NCI-H2029 (cell line): Measurements from ENCODE around the gene SLC17A9.

Source experiments
- DNase-seq: peaks from one replicate; lab custom pipeline; 2025; lab: John Stamatoyannopoulos, UW

The SLC17A9 gene

GRCh38 chr20:63003546-63003945 is 51.0 kb downstream of the SLC17A9 start:
- no peak for DNase-seq

DNA sequence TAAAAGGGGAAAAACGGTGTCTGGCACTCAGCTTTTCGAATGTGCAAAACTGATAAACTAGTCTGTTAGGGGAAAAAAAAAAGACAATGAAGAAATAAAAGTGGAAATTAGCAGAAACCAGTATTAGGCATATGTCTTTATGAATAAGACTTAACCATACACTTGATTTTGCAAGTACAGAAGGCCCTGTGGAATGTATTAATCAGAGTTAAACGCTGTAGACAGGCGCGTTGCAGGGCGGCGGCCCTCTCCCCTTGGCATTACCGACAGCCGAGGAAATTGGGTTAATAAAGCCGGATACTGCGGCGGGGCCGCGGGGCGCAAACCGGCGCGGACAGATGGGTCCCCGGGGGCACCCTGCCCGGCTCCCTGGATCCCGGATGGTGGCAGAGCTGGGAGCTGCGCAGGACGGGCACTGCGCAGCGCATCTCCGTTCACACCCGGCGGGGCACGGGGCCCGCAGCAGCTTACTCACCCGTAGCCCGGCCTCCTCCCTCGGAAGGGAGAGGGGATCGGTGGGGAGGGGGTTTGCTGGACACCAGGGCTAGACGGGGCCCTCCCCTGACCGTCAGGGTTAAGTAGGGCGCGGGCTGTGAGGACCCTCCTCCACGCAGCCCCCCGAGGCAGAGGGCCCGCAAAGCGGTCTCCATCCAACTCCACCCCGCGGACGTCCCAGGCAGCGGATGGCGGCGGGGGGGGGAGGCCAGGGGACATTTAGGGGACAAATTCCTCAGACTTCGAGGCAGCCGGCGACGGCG is 52.3 kb downstream of the SLC17A9 start:
- DNase-seq, result no peak

DNA sequence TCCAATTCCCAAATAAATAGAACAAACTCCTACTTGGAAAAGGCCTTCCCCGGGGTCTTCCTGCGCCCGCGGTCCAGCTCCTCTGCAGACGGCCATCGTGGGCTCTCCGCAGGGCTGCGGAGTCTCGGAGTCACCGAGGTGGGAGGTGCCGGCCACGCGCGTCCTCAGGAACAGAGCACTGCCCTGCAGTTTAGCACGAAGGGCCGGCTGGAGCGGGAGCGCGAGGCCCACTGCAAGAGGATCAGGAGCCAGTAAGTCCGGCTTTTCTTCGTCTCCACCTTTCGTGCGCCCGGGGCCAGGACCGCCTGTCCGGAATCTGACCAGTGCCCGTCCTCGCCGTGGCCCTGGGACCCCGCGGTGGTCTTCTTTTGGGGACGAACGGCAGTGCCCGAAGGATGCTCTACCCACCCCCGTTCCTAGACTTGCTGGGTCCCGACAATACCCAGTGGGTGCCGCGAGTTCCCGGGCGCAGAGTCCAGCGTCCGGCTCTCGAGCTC is 52.9 kb downstream of the SLC17A9 start:
- DNase-seq, result no peak

DNA sequence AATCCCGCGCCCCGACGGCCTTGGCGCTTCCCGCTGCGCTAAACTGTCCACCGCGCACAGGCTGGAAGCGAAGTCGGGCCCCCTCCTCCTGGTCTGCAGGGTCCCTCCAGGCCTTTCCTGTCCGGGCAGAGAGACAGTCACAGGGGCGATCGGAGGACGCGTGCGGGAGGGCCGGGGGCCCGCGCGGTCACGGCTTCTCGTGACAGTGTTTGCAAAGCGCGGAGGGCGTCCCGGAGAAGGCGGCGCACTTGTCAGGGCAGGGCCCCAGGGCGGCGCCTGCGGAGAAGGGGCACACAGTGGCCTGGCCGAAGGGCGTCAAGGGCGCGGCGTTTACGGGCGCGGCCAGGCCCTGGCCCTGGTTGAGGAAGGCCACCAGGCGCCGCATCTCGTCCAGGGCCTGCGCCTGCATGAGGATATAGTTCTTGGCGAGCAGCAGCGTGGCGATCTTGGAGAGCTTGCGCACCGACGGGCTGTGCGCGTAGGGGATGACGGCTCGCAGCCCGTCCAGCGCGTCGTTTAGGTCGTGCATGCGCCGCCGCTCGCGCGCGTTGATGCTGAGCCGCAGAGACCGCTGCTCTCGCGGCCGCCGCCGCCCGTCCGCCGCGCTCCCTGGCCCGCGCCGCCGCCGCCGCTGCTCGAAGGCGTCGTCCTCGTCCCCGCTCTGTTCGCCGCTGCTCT is 53.5 kb downstream of the SLC17A9 start:
- no peak for DNase-seq

DNA sequence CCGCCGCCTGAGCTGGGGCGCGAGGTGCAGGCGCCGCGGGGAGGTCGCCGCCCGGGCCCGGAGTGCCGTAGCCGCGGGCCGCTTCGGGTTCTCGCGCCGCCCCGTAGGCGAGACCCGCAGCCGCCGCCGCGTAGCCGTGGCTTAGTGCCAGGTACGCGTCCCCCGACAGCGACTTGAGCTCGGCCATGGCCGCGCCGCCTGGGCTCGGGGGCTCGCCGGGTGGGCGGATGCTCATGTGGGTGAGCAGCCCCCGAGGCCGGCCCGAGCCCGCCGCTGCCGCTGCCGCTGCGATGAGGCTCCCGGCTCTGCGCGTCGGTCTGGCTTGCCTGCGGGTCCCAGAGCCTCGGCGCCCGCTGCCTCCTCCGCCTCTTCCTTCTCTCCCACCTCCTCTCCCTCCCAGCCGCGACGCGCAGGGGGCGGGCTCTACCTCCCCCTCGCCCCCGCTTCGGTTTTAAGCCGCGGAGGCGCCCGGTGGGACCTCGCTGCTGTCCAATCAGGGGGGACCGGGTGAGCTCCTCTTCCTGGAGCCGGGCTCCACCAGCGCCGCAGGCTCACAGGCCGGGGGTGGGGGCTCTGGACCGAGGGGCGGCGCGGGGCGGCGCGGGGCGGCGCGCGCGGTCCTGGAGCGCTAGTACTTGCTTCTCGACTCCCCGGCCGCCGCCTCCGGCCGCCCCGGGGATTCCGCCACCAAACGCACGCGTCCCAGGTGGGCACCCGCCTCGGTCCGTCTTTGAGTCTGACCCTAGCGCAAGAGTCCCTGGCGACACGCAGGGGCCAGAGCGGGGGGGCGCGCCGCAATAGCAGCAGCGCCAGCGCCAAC is 54.2 kb downstream of the SLC17A9 start, which contains the start of gene BHLHE23:
TSS of gene BHLHE23 (minus strand) at position 425 of the 820 bp plus-strand sequence. CDS start at position 235, 190 bp downstream.
- DNase-seq, result no peak

DNA sequence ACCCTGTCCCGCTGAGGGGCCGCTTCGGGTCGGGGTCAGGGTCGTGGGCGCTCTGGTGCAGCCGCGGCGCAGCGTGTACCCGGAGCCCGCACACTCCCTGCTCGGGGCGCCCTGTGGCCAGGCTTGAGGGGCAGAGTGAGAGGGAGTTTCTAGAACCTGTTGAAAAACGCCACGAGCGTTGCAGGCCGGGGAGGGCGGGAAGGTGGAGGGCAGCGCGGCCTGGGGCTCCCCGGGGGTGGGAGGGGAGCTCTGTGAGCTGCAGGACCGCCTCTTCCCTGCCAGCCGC is 54.8 kb downstream of the SLC17A9 start:
- no peak for DNase-seq

DNA sequence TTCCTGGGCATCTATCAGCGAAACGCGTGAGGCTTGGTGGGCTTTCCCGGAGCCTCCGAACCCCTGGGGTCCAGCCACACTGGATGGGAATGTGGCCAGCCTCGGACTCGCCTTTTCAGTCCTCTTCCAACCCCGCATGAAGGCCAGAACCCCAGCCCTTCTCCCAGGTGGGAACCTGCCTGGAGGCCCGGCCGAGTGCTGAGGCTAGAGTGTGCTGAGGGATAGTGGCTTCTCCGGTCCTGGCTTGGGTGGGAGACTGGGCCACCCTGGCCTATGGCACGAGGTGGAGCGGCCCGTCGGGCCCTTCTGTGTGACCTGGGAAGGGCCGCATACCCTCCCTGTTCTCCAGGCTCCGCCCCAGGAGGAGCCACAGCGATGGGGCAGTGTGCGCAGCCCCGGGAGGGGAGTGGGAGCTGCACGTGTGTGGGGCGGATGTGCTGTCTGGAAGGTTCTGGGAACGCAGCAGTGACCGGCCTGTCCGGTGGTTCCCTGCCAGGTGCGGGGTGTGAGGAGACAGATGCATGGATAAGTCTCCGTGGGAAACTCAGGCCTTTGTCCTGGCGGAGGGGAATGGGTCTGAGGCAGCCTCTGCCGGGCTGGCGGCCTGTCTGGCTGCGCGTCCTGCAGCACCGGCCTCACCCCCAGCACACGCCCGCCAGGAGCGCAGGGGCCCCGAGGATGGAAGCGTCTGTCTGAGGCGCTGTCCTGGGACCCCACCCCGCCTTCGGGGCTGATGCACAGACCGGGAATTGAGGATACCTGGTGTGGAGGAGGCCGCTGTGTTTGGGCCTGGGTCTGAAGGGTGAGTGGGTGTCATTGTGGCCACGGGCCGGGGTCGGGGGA is 55.4 kb downstream of the SLC17A9 start:
- no peak for DNase-seq

DNA sequence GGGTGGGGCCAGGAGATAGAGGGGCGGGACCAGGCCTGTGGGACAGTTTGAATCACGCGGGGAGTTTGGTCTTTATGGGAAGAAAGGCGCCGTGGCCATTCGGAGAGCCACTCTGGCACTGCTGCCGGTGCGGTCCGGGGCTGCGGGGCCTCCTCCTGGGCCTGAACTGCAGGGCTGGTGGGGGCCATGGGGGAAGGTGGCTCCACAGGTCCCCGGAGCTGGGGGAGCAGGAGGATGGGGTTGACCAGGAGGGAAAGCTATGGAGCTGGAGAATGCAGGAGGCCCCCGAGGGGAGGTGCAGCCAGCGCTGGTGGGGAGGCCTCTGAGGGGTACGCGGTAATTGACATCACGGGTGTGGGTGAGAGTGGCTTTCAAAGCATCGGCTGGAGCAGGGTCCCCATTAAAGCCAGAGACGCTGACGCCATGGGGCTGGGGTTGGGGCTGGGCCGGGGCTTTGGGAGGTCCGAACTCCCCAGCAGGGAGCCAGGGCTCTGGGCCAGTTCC is 56.1 kb downstream of the SLC17A9 start:
- no peak for DNase-seq

- DNase-seq, result peak; percentile 61
These were observed 56.8 kb downstream of the SLC17A9 start for GRCh38 chr20:63009045-63009961.

DNA sequence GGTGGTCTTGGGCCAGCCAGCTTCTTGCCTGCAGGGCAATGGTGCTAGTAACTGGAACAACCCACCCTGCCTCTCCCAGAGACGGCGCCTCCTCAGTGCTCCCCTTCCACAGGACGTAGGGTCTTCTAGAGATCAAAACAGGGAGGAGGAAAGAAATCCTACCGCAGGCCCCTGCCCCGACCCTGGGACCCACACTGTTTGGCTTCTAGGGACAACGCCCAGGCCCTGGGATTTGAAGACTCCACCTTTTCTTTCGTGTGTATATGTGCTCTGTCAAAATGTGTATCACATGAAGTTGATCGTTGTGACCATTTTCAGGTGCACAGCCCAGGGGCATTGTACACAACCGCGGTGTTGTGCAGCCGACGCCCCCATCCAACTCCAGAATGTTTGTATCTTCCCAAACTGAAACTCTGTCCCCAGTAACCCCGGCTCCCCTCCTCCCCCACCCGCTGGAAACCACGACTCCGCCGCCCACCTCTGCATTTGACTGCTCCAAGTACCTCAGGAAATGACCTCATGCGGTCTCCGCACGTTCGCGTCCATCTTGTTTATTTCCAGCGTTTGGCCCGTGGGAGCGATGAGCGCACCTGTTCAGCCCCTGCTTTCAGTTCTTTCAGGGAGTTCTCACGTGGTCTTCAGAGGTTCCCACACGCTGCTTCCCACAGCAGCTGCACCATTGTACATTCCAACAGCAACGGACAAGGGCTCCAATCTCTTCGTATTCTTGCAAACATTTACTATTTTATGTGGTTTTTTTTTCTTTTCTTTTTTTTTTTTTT is 57.7 kb downstream of the SLC17A9 start:
- DNase-seq, result peak; percentile 78

DNA sequence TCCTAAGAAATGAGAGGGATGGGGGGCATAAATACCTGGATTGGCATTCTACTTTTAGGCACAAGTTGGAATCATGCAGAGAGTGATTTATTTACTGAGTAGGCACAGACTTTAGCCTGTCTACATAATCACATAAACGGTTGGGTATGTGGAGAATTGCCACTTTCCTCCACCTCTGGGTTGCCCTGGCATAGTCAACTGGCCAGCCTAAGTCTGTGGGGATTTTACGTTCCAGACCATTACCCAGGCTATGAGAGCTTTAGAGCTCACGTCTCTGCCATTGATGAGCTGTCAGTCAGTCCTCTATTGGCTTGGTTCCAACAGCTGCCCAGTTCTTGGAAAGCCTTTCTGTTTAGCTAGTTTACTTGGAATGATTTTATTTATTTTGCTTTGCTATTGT is 59.3 kb downstream of the SLC17A9 start:
- DNase-seq, result peak; percentile 53

DNA sequence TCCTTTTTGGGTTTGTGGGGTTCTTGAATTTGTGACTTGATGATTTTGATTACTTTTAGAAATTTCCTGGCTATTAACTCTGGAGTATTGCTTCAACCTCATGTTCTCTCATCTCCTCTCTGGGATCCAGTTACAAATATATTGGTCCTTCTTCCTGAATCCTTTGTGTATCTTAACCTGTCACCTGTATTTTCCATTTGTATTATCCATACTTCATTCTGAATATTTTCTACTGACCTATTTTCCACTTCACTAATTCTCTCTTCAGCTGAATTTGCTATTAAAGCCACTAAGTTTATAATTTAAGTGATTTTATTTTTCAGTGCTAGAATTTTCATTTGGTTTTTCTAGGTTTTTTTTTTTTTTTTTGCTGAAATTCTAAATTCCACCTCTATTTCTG is 60.7 kb downstream of the SLC17A9 start:
- no peak for DNase-seq

DNA sequence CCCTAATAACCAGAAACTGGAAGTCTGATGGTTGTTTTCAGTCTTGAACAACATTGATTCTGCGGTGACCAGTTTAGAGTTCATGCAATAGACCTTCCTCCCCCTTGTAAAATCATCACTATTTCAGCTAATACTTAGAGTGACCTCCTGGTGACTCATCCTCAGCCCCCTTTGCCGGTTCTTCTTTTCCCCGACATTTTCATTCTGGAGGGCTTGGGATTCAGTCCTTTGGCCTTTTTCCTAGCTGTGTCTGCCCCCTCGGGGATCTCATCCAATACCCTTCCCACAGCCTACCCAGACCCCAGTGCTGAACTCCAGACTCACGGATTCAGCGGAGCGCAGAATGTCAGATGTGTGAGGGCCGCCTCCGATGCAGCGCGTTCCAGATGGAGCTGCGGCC is 61.8 kb downstream of the SLC17A9 start:
- no peak for DNase-seq

- DNase-seq, result no peak
These were observed 62.2 kb downstream of the SLC17A9 start for GRCh38 chr20:63014710-63015109.

- DNase-seq, result no peak
These were observed 62.7 kb downstream of the SLC17A9 start for GRCh38 chr20:63015147-63015661.

- no peak for DNase-seq
These were observed 63.3 kb downstream of the SLC17A9 start for GRCh38 chr20:63015662-63016361.

GRCh38 chr20:63016514-63017075 is 64.1 kb downstream of the SLC17A9 start:
- no peak for DNase-seq

DNA sequence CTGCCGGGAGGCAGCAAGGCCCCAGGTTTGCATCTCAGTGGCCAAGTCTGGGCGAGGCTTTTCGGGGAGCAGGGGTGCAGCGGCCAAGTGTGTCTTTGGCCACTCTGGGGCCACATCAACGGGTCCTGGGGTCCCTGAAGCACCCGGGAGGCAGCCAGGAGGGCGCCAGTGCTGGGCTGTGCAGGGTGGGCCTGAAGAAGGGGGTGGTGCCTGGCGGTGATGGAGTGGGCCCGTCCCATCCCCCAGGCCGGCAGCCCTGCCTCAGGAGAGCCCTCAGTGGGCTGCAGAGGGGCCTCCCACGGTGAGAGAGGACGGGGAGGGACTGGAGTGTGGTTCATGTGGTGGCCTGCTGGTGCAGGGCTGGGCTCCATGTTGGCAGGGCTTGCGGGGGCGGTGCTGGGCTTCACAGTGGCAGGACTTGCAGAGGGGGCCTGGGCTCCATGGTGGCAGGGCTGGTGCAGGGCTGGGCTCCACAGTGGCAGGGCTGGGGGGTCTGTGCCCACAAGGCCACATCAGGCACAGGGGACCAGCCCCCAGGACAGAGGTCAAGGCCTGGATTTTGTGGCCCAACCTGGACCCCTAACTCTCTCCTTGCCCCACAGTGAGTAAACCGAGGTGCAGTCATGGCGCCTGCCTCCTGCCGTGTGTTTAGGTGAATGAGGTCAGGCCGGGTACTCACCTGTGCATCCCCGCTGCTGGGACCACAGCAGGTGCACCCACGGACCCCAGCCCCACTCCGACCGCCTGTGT is 64.7 kb downstream of the SLC17A9 start:
- DNase-seq, result no peak
